ENCODE data around the gene KRT7. TPM values are rescaled to one million over a fixed set of nuclear protein-coding genes. Genes with fewer than 3 reads are reported as not detected.
A peak's percentile ranks its signal among the peaks of the same experiment; 100 is the strongest.

Gene KRT7
- total RNA-seq, 1 experiment from 2014 or later = 10.0 TPM

DNA sequence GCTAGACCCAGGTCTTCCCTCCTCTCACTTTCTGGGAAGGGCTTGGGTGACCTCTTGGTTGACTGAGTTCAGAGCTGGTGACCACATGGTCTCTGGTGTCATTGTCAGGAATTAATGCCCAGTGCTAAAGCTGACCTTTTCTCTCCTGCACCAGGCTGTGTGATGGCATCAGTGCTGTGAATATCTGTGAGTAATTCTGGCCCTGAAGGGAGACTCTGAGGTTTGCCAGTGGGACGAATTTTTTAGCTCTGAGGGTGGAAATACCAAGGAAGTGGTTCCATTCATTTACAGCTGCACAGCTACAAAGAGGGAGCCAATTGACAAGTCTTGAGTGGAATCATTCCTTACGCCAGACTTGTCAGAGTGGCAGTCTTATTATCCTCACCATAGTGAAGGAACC lies 35.2 kb downstream of the KRT7 start:
- no peak overlapping the region for H2BK15ac ChIP-seq (ENCODE audit: low read depth, low read length)
- H3K4me1 ChIP-seq (ENCODE audit: insufficient read depth, low read length) = no peaks in the 10 kb centered on the region
- H4K91ac ChIP-seq (ENCODE audit: insufficient read length, low read depth, low read length) = no peak overlapping the region
- no peak overlapping the region for H2AFZ ChIP-seq (ENCODE audit: low read length)
- H3K56ac ChIP-seq (ENCODE audit: insufficient read length, low read depth, low read length) = no peak overlapping the region
- H3K79me2 ChIP-seq (ENCODE audit: insufficient read depth, low read length) = no peaks in the 10 kb centered on the region
- H3T11ph ChIP-seq (ENCODE audit: low read length) = no peak overlapping the region
- no peak overlapping the region for H2BK120ac ChIP-seq (ENCODE audit: low read depth, low read length, poor library complexity, severe bottlenecking)
- TF ChIP-seq, protein P1, sequence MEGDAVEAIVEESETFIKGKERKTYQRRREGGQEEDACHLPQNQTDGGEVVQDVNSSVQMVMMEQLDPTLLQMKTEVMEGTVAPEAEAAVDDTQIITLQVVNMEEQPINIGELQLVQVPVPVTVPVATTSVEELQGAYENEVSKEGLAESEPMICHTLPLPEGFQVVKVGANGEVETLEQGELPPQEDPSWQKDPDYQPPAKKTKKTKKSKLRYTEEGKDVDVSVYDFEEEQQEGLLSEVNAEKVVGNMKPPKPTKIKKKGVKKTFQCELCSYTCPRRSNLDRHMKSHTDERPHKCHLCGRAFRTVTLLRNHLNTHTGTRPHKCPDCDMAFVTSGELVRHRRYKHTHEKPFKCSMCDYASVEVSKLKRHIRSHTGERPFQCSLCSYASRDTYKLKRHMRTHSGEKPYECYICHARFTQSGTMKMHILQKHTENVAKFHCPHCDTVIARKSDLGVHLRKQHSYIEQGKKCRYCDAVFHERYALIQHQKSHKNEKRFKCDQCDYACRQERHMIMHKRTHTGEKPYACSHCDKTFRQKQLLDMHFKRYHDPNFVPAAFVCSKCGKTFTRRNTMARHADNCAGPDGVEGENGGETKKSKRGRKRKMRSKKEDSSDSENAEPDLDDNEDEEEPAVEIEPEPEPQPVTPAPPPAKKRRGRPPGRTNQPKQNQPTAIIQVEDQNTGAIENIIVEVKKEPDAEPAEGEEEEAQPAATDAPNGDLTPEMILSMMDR (conservative IDR thresholded peaks at IDR 0.05) = no peak
- H2BK12ac ChIP-seq (ENCODE audit: insufficient read length, low read depth, low read length) = no peak overlapping the region
- no peak overlapping the region for H3K4me3 Mint-ChIP-seq
- H3K4me1 Mint-ChIP-seq = peaks cover 0 to 2% of the 10 kb centered on the region in 2 experiments
- no peak overlapping the region for H3K27ac ChIP-seq (ENCODE audit: insufficient read length, low read depth, low read length)
- H3K4ac ChIP-seq (ENCODE audit: low read depth, low read length) = no peak overlapping the region
- no peaks in the 10 kb centered on the region for H3K9me3 Mint-ChIP-seq
- no peak overlapping the region for H3K9ac ChIP-seq (ENCODE audit: extremely low read depth, insufficient read length, low read length)
- H3K18ac ChIP-seq (ENCODE audit: insufficient read length, low read depth, low read length) = no peak overlapping the region
- H3K27me3 Mint-ChIP-seq (ENCODE audit: low read depth) = peaks cover 28% of the 10 kb centered on the region
- no peak overlapping the region for H3K23ac ChIP-seq (ENCODE audit: insufficient read length, low read depth, low read length)
- WGBS (ENCODE audit: extremely low coverage, insufficient read length, low lambda C conversion rate) = no CpG with 5 or more reads among the region's 2 CpGs
- H2BK5ac ChIP-seq (ENCODE audit: insufficient read length, low read length) = no peak overlapping the region
- no peak overlapping the region for H2BK20ac ChIP-seq (ENCODE audit: low read depth, low read length, poor library complexity, severe bottlenecking)
- H3K27ac Mint-ChIP-seq = peak overlapping the region in 1 of 3 experiments; percentile 55; a peak in 1 of 7 replicates
- H3K9me3 ChIP-seq (ENCODE audit: control insufficient read depth, low read depth, low read length) = no peaks in the 10 kb centered on the region
- H3K79me1 ChIP-seq (ENCODE audit: insufficient read depth, low read depth, low read length, poor library complexity, severe bottlenecking) = no peaks in the 10 kb centered on the region
- H4K5ac ChIP-seq (ENCODE audit: insufficient read length, low read depth, low read length) = no peak overlapping the region
- H3K36me3 Mint-ChIP-seq (ENCODE audit: insufficient read depth in 1 of 3, low read depth in 3 of 3) = no peaks in the 10 kb centered on the region
- no peaks in the 10 kb centered on the region; the same call in 1 of the 2 replicates for H3K27me3 ChIP-seq (ENCODE audit: insufficient read depth, low read length)
- H4K8ac ChIP-seq (replicated peaks; ENCODE audit: insufficient read length, low read depth, low read length) = no peak overlapping the region
- no peak overlapping the region for H2AK5ac ChIP-seq (ENCODE audit: insufficient read length, low read length)
- H3K14ac ChIP-seq (ENCODE audit: insufficient read depth, low read length) = no peak overlapping the region
- no peak for DNase-seq
- no peaks in the 10 kb centered on the region for H4K20me1 ChIP-seq (ENCODE audit: control insufficient read depth, insufficient read depth, insufficient read length)
- H3K4me2 ChIP-seq (ENCODE audit: insufficient read depth, insufficient read length, low read length) = no peak overlapping the region
- H3K23me2 ChIP-seq (ENCODE audit: insufficient read length, low read depth, low read length, poor library complexity, severe bottlenecking) = no peaks in the 10 kb centered on the region
